Measurements from ENCODE around the gene CLIC2.

GRCh38 chrX:155270969-155271368 lies 63.4 kb downstream of the CLIC2 start:
- TF ChIP-seq, protein P1, sequence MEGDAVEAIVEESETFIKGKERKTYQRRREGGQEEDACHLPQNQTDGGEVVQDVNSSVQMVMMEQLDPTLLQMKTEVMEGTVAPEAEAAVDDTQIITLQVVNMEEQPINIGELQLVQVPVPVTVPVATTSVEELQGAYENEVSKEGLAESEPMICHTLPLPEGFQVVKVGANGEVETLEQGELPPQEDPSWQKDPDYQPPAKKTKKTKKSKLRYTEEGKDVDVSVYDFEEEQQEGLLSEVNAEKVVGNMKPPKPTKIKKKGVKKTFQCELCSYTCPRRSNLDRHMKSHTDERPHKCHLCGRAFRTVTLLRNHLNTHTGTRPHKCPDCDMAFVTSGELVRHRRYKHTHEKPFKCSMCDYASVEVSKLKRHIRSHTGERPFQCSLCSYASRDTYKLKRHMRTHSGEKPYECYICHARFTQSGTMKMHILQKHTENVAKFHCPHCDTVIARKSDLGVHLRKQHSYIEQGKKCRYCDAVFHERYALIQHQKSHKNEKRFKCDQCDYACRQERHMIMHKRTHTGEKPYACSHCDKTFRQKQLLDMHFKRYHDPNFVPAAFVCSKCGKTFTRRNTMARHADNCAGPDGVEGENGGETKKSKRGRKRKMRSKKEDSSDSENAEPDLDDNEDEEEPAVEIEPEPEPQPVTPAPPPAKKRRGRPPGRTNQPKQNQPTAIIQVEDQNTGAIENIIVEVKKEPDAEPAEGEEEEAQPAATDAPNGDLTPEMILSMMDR (IDR thresholded peaks at IDR 0.05; ENCODE audit: low read depth, low read length): no peak
- TF ChIP-seq POLR2A (IDR thresholded peaks at IDR 0.05; ENCODE audit: extremely low read depth, insufficient read length) (no peak), MAX (IDR thresholded peaks at IDR 0.05; ENCODE audit: low read depth, low read length) (no peak), MYC (IDR thresholded peaks at IDR 0.05; ENCODE audit: low read depth, low read length) (no peak)
